ENCODE data around the gene PRADC1. TPM values are rescaled to one million over a fixed set of nuclear protein-coding genes. Genes with fewer than 3 reads are reported as not detected.

Gene PRADC1
- total RNA-seq, 1 experiment from 2014 or later = 12.9 TPM

DNA sequence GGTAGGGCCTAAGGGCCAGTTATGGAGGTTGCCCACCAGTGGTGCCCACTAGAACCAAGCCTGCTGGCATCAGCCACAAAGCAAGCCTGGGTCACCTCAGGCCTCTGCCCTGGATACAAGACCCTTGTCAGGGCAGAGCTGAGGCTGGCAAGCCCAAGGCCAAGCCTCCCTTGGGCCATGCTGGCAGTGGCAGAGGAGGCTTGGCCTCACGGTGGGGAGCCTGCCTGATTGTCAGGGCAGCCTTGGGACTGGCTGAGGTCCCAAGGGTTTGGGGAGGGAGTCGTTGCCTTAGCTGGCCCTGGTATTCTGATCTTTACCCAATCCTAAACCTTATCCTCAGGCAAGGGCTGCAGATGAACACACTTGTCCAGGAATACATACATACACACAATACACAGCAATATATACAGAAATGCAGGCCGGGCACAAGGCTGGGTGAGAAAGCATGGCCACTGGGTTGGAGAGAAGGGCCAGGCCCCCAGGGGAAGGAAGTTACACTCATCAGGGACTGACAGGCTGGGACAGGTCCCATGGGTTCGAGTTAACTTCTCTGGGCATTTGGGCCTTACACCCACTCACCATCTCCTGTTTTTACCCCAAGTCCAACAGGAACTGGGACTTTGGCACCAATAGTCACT, 22.1 kb upstream of the PRADC1 start:
- ATAC-seq = no peak; the same call in 1 of the 2 replicates
- peaks cover 40% of the 10 kb centered on the region for H3K36me3 Mint-ChIP-seq
- H3K9me3 Mint-ChIP-seq = no peaks in the 10 kb centered on the region
- H3K27ac Mint-ChIP-seq = 0 out of 2 replicates have a peak overlapping the region, but pooled peaks have one; percentile 17
- no peak for DNase-seq (ENCODE audit: low spot score)
- CTCF ChIA-PET = interaction anchor here (1.1 to 1.8 kb wide), 2 partner anchors 43 to 282 kb away, joined by 3 to 5 read pairs; no protein-coding TSS in a partner anchor
- no peak overlapping the region for H3K4me3 Mint-ChIP-seq
- H3K4me1 Mint-ChIP-seq = peaks cover 6% of the 10 kb centered on the region; the same call in 1 of the 2 replicates
- no peaks in the 10 kb centered on the region; the same call in 1 of the 2 replicates for H3K27me3 Mint-ChIP-seq (ENCODE audit: low read depth)
- TF ChIP-seq CREB1 (CRISPR knock-in tag; IDR thresholded peaks at IDR 0.05) = no peak
- 0 out of 2 replicates have a peak, but pooled peaks have one; percentile 15 for TF ChIP-seq ZNF416 (CRISPR knock-in tag; IDR thresholded peaks at IDR 0.05)
- POLR2A ChIA-PET = no interaction called here

DNA sequence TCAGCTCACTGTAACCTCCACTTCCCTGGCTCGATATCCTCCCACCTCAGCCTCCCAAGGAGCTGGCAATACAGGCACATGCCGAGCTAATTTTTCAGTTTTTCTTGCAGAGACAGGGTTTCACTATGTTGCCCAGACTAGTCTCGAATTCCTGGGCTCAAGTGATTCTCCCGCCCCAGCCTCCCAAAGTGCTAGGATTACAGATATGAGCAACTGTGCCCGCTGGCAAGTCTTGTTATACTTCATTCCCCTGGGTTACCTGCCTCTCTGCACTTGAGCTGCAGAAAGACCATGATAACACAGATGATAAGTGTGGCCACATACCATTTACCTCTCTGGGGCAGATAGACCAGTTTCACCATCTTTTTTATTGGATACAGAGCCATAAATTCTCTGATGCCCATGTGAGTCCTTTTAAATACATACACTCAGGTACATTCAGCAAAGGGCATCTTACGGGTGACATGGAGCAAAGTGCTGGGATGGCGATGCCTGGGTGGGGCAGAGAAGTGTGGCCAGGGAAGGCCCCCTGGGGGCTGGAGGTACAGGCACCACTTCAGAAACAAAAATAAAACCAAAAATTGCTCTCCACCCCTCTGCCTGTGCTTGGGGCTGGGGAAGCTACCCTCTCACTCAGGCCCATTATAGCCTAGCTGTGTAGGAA, 21.4 kb upstream of the PRADC1 start:
- ATAC-seq (no peak), DNase-seq (ENCODE audit: low spot score) (no peak)
- H3K9me3 Mint-ChIP-seq = no peaks in the 10 kb centered on the region
- POLR2A ChIA-PET = interaction anchor here (1.4 kb wide), 1 partner anchor 14 kb away, joined by 5 read pairs; no protein-coding TSS in a partner anchor
- H3K27me3 Mint-ChIP-seq (ENCODE audit: low read depth) = no peaks in the 10 kb centered on the region
- H3K36me3 Mint-ChIP-seq = peaks cover 43% of the 10 kb centered on the region
- no peak overlapping the region for H3K4me3 Mint-ChIP-seq
- H3K4me1 Mint-ChIP-seq = peaks cover 6% of the 10 kb centered on the region; the same call in 1 of the 2 replicates
- no peak overlapping the region for H3K27ac Mint-ChIP-seq
- CTCF ChIA-PET = interaction anchor here (1.0 kb wide), 1 partner anchor 39 kb away, joined by 4 read pairs; the partner anchor contains the start of gene EGR4
- TF ChIP-seq MXD4 (CRISPR knock-in tag; IDR thresholded peaks at IDR 0.05; ENCODE audit: borderline replicate concordance) (no peak), SOX15 (CRISPR knock-in tag; IDR thresholded peaks at IDR 0.05) (no peak), ZNF396 (CRISPR knock-in tag; IDR thresholded peaks at IDR 0.05; ENCODE audit: borderline replicate concordance) (no peak), ARID4B (CRISPR knock-in tag; IDR thresholded peaks at IDR 0.05; ENCODE audit: borderline replicate concordance) (no peak), TP53 (CRISPR knock-in tag; IDR thresholded peaks at IDR 0.05) (no peak), PRDM15 (CRISPR knock-in tag; IDR thresholded peaks at IDR 0.05) (no peak), JAZF1 (CRISPR knock-in tag; IDR thresholded peaks at IDR 0.05) (no peak), ZNF532 (CRISPR knock-in tag; IDR thresholded peaks at IDR 0.05; ENCODE audit: borderline replicate concordance) (no peak)
- TF ChIP-seq, protein P1, sequence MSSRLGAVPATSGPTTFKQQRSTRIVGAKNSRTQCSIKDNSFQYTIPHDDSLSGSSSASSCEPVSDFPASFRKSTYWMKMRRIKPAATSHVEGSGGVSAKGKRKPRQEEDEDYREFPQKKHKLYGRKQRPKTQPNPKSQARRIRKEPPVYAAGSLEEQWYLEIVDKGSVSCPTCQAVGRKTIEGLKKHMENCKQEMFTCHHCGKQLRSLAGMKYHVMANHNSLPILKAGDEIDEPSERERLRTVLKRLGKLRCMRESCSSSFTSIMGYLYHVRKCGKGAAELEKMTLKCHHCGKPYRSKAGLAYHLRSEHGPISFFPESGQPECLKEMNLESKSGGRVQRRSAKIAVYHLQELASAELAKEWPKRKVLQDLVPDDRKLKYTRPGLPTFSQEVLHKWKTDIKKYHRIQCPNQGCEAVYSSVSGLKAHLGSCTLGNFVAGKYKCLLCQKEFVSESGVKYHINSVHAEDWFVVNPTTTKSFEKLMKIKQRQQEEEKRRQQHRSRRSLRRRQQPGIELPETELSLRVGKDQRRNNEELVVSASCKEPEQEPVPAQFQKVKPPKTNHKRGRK (CRISPR knock-in tag; IDR thresholded peaks at IDR 0.05; ENCODE audit: borderline replicate concordance) = no peak
- TF ChIP-seq, protein P2, sequence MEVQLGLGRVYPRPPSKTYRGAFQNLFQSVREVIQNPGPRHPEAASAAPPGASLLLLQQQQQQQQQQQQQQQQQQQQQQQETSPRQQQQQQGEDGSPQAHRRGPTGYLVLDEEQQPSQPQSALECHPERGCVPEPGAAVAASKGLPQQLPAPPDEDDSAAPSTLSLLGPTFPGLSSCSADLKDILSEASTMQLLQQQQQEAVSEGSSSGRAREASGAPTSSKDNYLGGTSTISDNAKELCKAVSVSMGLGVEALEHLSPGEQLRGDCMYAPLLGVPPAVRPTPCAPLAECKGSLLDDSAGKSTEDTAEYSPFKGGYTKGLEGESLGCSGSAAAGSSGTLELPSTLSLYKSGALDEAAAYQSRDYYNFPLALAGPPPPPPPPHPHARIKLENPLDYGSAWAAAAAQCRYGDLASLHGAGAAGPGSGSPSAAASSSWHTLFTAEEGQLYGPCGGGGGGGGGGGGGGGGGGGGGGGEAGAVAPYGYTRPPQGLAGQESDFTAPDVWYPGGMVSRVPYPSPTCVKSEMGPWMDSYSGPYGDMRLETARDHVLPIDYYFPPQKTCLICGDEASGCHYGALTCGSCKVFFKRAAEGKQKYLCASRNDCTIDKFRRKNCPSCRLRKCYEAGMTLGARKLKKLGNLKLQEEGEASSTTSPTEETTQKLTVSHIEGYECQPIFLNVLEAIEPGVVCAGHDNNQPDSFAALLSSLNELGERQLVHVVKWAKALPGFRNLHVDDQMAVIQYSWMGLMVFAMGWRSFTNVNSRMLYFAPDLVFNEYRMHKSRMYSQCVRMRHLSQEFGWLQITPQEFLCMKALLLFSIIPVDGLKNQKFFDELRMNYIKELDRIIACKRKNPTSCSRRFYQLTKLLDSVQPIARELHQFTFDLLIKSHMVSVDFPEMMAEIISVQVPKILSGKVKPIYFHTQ (CRISPR knock-in tag; IDR thresholded peaks at IDR 0.05) = no peak

Measured in WTC11 (cell line).